ENCODE measurements around the gene MXD1. TPM values are rescaled to one million over a fixed set of nuclear protein-coding genes. Genes with fewer than 3 reads are reported as not detected.

Gene MXD1
- polyA plus RNA-seq, 4 donors: 8.9 to 13.7 (median 12.6) TPM

DNA sequence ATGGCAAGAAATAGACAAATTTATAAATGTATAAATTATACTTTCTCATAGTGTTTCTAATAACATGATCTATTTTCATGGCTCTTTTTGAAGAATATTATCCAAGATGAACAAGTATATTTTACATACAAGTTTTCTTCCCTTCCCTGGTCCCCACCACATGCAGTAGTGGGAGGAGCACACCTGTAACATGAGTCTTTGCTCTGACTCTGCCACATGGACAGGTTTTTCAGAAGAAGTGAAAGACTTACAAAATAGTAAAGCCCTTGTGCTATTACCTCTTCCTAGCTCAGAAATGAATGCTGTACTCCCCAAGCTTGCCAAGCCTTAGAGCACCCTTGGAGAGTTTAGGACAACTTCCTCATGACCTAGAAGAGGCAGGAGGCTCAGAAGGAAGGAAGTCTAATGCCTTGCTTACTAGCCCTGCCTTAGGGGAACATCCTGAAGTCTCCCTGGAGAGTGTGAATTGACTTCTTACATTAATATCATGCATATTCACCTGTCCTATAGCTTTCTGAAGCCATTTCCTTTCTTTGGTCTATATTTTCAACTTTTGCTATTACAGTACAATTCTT lies 18.4 kb downstream of the MXD1 start:
- DNase-seq (ENCODE audit: low read depth in 4 of 4, low spot score in 2 of 4): no peak

DNA sequence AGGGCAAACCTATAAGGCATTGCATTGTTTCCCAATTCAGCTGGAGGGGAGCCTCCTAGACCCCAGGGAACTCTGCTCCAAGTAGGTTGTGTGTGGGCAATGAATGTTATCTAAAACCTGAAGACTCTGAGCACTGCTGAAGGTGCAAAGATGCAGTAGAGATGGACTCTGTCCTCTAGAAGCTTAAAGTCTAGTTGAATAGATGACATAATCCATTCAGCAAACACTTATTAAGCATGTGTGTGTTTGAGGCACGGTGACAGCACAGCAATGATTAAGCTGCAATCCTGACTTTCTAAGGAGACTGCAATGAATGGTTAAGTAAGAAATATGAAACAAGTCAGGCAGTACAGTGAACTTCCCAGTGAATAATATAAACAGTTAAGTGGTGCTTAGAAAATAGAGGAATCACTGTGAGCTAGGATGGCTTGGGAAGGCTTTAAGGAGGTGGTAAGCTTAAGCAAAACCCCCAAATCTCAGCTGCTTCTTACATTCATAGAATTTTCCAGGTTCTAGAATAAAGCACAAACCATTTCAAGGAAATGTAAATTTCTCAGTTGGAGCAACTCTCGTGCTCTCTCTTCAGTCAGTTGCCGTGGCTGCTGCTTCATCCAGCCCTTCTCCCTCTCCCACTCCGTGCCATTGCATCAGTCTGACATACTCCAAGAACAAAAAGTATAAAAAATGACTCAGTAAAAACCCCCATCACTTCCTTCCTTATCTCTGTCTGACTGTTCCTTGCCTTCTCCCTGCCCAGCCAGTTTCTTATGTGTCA lies 19.1 kb downstream of the MXD1 start:
- no peak for DNase-seq (ENCODE audit: low read depth in 4 of 4, low spot score in 2 of 4)

DNA sequence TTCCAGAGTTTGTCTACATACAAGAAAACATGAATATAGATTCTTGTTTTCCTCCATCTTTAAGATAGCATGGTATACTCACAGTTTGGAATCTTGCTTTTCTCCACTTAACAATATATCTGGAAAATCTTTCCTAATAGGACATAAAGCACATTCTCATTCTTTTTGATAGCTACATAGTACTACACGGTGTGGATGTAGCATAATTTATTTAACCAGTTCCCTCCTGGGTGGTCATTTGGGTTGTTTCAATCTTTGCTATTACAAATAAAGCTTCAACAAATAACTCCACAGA lies 19.7 kb downstream of the MXD1 start:
- no peak for DNase-seq (ENCODE audit: low read depth in 4 of 4, low spot score in 2 of 4)

DNA sequence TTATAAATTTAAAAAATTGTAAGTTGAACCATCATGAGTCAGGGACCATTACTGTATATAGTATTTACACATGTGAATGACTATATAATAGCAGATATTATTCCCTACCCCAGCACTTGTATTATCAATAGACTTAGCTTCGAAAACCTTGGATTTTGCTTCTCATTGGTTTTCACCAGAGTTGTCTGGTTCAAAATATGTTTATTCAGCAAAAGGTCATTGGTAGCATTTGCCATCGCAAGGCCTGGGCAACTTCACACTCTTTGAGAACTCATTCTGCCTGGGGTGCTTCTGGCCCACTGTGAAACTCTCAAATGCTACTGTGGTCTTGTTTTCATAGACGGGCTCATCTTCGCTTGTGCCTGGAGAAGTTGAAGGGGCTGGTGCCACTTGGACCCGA lies 20.1 kb downstream of the MXD1 start:
- no peak for DNase-seq (ENCODE audit: low read depth in 4 of 4, low spot score in 2 of 4)

DNA sequence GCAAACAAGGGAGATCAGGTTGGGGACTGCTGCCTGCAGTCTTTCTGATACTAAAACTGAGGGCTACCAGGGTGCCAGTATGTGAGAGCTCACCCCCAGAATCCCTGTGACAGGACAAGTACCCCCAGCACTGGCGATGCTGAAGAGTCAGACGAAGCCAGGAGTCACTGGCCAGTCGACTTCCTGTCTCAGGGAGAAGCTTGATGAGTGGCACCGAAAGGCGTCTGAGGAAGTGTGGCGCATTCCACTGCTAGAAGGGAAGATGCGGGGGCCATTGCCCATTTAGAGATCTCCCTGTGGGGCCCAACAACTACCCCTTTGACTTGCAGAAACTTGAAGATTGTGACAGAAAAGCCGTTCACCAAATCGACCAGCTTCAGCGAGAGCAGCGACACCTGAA lies 22.0 kb downstream of the MXD1 start:
- DNase-seq (ENCODE audit: low read depth in 4 of 4, low spot score in 2 of 4): no peak

DNA sequence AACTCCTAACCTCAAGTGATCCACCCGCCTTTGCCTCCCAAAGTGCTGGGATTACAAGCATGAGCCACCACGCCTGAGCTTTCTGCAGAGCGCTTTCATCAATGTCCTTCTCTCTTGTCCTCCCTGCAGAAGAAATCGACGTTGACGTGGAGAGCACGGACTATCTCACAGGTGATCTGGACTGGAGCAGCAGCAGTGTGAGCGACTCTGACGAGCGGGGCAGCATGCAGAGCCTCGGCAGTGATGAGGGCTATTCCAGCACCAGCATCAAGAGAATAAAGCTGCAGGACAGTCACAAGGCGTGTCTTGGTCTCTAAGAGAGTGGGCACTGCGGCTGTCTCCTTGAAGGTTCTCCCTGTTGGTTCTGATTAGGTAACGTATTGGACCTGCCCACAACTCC lies 23.1 kb downstream of the MXD1 start:
- DNase-seq (ENCODE audit: low read depth in 4 of 4, low spot score in 2 of 4): no peak

DNA sequence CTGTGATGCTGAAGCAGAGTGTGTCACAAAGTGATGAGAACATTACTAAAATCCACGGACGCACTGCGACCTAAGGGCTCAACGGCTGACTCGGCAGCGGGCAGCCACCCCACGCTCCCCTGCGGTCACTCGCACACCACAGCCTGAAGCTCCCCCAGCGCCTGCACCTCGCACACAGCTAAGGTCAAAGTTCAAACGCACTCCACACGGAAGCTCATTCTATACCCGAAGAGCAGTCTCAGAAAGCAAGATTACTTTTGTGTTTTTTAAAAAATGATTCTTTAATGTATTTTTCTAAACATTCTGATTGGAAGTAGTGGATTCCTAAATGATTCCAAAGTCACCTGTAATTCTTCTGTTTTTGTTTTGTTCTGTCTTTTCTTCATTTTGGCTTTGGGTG lies 24.8 kb downstream of the MXD1 start:
- DNase-seq (ENCODE audit: low read depth in 4 of 4, low spot score in 2 of 4): no peak

DNA sequence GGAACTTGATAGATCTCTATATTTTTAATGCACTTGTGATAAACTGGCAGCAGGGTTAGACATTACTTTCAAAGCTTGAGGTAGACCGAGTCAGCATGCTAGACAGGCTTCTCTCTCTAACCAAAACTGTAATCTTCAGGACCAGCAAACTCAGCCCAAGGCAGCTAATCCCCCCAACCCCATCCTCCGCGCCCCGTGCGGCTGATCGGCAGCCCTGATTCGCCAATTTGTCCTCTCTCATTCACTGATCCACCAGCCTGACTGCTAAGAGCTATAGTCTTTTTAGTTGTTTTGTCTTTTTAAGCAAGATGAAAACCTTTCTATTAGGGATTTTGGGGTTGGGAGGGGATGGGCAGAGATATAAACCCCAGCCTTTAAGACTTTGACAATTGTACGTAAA lies 25.8 kb downstream of the MXD1 start:
- no peak for DNase-seq (ENCODE audit: low read depth in 4 of 4, low spot score in 2 of 4)

DNA sequence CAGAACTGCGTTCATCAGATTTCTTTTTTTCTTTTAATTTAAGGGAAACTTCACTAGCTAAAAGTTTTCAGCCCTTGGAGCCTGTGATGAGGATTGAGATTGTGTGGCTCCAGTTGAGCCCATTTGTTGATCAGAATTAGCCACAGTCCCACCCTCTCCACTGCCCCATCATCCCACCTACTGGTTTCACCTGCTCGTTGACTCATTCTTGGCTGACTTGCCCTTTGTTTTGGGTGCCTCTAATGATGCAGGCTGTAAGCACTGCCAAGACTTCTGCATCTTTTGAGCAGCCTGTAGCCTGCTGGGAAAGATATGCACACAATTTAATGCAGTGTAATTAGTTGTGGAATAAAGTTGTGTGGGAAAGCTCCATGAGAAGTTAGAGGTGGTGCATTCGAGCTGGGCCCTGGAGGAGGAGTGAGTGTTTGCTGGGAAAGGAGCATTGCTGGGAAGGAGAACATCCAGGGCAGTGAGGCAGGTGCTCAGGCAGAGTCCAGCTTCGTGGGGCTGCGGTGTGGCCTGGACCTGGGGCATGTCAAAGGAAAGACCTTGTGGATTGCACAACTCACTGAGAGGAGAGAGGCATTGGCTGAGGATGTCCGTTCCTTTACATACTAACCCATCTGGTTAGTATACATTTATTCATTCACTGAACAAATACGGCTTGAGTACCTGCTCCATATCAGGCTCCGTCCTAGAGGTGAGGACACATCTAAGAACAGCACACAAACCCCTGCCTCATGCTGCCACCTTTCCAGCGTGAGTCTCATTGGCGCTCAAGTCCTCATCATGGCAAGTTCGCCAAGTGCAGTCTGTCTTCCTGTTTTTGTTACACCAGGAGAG lies 28.3 kb downstream of the MXD1 start:
- no peak for DNase-seq (ENCODE audit: low read depth in 4 of 4, low spot score in 2 of 4)

DNA sequence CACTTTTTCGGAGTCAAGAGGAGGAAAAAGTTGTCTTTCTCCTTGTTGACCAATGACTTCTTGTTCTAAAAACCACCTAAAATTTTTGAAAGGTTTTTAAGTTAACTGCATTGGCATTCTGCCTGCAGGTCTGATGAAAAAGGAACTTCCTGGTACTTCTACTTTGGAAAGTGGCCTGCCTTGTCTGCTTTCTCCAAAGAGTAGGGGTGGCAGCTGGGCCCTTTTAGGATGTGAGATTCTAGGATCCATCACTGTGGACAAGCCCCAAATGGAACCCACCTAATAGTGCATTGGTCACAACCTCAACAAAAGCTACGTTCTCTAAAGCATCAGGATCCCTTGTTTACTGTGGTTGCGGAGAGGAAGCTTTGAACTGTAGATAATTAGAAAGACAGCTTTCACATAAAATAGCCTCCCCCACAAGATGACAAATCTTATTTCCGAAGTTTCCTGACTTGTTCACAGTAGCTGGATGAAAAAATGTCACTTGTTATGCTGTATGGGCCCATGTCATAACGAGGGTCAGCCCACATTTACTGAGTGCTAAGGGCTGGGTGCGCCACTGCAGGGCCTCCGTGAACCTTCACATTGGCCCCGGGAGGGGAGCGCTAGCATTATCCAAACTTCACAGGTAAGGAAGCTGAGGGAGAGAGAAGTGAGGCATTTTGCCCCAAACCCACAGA lies 29.1 kb downstream of the MXD1 start:
- DNase-seq (ENCODE audit: low read depth in 4 of 4, low spot score in 2 of 4): no peak

DNA sequence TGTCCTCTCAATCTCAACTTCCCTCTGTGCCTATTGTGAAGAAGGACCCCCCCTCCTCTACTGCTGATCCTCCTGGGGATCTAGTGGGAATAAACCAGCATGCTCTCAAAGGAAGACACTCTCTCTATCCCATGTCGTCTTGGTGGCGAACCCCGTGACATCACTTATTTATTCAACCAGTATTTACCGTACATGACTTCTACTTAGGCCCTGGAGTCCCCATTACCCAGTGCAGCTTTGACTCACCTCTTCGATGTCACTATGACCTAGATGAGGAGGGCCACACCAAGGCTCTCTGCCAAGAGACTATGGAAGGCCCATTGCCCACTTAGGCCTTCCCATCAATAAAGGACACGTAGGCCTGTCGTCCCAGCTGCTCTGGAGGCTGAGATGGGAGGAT lies 29.8 kb downstream of the MXD1 start:
- DNase-seq (ENCODE audit: low read depth in 4 of 4, low spot score in 2 of 4): no peak

DNA sequence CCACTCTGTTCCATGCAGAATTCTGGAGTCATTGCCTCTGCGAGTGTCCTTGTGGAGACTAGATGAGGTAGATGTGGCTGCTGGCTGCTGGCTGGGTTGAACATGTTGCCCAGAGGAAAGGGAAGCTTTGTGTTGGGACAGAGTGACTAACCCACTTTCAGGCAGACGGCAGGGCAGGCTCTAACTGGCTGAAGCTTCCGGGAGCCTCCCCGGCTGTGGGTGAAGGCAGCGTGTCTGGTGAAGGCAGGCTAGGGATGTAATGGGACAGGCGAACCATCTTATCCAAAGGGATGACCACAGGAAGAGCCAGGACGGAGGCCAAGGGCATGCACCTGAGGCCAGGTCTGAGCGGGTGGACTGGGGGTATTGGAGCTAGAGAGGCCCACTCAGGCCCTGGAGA lies 30.5 kb downstream of the MXD1 start:
- DNase-seq (ENCODE audit: low read depth in 4 of 4, low spot score in 2 of 4): no peak

DNA sequence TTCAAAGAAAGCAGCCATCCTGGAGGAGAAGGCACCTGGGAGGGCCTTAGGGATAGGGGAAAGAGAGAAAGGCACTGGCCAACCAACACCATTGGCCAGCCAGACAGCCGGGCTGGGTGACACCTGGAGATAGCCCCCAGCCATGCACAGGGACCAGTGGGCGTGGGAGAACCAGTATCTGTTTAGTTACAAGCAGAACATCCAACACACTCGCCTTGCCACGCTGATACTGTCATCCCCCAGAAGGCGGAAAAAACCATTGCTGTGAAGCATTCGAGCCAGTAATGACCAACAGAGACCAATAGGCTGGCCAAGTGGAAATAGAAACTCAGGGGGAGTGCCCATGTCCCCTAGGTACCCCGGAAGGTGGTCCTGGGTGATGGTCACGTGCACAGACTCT lies 31.0 kb downstream of the MXD1 start:
- DNase-seq (ENCODE audit: low read depth in 4 of 4, low spot score in 2 of 4): no peak

DNA sequence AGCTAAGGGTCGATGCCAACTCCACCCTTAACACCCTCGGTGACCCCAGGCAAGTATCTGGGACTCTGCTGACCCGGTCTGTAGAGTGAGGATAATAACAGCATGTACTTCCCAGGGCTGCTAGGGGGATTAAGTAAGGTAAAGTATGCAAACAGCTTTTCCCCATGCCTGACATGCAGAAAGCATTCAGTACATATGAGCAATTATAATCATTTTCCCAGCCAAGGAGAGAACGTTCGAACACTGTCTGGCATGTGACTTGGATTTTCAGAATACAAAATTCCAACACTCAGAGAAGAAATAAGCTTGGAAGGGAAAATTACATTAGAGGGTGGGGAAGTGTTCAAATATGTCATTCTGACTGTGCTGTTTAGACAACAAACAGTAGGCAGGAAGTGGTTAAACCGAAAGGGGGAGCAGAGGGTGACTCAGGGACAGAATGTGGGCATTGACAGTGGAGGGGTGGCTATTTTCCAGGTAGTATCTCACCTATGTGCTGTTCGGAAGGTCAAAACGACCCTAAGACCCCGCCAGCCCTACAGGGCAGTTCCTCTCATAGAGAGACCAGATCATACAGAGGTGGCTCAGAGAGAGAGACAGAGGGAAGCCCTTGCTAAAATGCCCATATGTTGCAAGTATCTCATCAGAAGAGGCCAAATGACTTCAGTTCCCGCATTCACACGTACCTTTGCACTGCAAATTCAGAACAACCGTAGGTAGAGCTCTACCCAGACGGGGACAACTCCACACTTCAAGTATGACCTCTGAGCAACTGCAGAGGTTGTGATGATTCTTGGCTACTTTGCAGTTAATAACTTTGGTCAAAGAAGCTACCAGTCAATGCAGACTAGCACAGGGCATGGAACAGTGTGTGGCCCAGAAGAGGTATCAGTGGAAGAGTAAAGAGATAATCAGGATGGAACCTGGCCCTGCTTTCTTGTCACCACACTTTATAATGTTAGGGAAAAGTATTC lies 31.7 kb downstream of the MXD1 start:
- DNase-seq (ENCODE audit: low read depth in 4 of 4, low spot score in 2 of 4): no peak

DNA sequence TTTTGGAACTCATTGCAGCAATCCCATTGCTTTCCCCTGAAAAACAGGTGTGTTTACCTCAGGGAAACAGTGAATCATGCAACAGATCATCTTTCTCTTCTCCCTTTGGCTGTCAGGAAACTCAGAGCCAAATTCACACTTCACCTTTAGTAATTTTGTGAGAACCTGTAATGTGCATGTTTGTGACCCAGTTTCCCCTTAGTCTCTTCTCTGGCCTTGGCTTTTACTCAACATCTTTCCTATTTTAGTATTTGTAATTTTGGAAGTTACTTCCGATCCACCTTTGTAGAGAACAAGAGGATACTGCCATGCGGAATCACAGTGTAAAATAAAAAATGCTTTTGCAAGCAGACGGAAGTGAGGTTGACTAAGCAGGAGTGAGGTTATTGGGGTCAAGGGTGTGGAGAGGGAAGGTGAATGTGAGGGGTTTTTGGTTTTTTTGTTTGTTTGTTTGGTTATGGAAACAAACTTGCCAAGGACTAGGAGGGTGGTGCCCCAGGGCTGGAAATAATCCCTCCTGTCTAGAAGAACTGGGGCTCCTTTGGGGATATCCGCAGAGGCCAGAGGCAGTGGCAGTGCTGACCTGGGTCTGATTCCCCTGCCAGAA lies 32.5 kb downstream of the MXD1 start:
- no peak for DNase-seq (ENCODE audit: low read depth in 4 of 4, low spot score in 2 of 4)

DNA sequence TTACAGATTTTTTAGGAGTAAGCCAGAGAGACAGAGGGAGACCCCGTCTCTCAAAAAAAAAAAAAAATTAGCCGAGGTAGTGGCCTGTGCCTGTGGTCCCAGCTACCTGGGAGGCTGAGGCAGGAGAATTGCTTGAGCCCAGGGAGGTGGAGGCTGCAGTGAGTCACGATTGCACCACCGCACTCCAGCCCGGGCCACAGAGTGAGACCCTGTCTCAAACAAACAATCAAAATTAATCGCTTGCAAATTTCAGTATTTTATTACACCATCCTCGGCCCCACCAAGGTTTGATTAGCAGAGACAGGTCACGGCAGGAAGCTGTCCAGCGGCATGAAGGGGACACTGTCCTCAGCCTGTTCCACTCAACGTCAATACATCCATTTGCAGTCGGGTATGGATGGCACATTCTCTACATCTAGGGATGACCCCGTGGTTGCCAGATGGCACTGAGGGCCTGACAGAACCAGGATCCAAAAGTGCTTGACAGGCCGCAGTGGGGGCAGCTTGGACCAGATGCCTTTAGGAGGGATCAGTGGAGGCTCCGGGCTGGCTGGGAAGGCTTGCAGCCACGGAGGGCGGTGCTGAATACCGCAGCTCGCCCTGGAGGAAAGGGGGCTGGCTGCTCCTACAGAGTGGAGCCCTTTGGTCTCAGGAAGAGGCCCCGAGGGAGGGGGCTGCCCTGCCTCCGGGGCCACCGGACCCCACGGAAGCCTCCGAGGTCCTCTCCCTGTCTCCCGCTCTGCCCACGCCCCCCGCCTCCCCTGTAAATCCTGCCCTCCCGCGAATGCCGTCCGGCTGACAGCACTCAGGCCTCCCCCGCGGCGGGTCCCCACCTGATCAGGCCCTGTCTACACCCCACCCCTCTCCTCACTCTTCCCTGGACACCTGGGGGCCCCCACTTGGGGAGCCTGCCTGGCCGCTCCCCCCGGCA lies 33.4 kb downstream of the MXD1 start:
- DNase-seq (ENCODE audit: low read depth in 4 of 4, low spot score in 2 of 4): peak in 1 of 4 donors; percentile 23

DNA sequence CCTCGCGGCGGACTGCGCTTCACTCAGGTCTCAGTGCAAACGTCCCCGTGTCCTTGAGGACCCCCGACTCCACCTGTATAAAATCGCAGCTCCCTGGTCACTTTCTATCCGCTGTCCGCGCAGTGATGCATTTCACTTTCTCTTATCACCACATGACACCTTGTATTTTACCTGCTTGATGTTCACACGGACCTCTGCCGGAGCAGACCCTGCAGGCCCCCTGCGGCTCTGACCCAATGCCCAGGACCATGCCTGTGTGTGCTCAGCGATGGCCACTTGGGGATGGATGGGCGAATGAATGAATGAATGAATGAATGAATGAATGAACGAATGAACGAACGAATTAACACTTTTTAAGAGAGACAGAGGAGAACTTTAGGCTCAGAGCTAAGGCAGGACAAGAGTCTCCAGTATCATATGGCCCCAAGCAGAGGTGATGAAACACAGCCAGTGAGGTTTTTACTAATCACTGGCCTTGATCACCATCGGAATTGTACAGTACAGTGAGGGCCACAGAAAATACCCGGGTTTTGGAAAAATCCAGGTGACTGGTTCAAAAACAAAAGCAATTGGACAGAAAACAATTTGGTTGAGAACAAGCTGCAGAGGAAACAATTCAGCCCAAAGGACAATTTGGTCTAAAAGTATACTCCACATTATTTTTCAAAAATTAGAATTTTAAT lies 34.2 kb downstream of the MXD1 start:
- no peak for DNase-seq (ENCODE audit: low read depth in 4 of 4, low spot score in 2 of 4)

DNA sequence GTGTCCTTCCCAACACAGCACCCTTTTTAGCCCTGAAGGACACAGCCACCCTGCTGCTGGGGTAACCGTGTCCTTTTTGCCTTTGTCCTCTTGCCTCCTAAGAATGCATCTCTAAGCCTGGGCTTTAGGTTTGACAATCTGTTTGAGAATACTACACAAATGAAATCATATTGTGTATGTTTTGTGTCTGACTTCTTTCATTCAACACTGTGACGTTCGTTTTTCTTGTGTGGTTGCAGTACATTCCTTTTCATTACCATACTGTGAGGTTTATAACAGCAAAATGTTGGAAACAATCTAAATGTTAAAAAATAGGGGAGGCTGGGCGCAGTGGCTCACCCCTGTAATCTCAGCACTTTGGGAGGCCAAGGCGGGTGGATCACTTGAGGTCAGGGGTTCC lies 35.3 kb downstream of the MXD1 start:
- DNase-seq (ENCODE audit: low read depth in 4 of 4, low spot score in 2 of 4): no peak
